Measurements from ENCODE around the gene APOC4.
"Not testable (repeated sequence)": the region's sequence is repeated elsewhere in the genome, so short reads cannot be mapped to it uniquely, and the experiment has no call there.

The APOC4 gene

GRCh38 chr19:44942067-44942571 is at the start of gene APOC4:
APOC4 (plus strand) TSS chr19:44942237; CDS start chr19:44942278, 41 bp downstream.
- DNase-seq, result no peak

- DNase-seq, result no peak
Observed at GRCh38 chr19:44892932-44893331, 49.1 kb upstream of the APOC4 start.

GRCh38 chr19:44893332-44894051 is 48.5 kb upstream of the APOC4 start:
- no peak for DNase-seq

GRCh38 chr19:44894052-44894400 is 48.0 kb upstream of the APOC4 start:
- DNase-seq, result no peak

- DNase-seq, result no peak
Observed at GRCh38 chr19:44894946-44895345, 47.1 kb upstream of the APOC4 start.

- no peak for DNase-seq
Observed at GRCh38 chr19:44897835-44898234, 44.2 kb upstream of the APOC4 start.

GRCh38 chr19:44900328-44901244 is 41.5 kb upstream of the APOC4 start:
- DNase-seq, result no peak

- DNase-seq, result no peak
Observed at GRCh38 chr19:44903216-44903601, 38.8 kb upstream of the APOC4 start.

- DNase-seq, result peak; percentile 57
Observed at GRCh38 chr19:44903602-44904425, 38.2 kb upstream of the APOC4 start.

- no peak for DNase-seq
Observed at GRCh38 chr19:44904426-44904994, 37.5 kb upstream of the APOC4 start.

GRCh38 chr19:44905437-44906160 is 36.4 kb upstream of the APOC4 start, which contains the start of gene APOE:
APOE (plus strand) TSS chr19:44905796; CDS start chr19:44906625, 829 bp downstream.
- no peak for DNase-seq

GRCh38 chr19:44907613-44908012 is 34.4 kb upstream of the APOC4 start:
- no peak for DNase-seq

GRCh38 chr19:44908074-44908835 is 33.8 kb upstream of the APOC4 start:
- no peak for DNase-seq

- DNase-seq, result no peak
Observed at GRCh38 chr19:44908836-44909261, 33.2 kb upstream of the APOC4 start.

- no peak for DNase-seq
Observed at GRCh38 chr19:44909775-44910174, 32.3 kb upstream of the APOC4 start.

- not testable (repeated sequence) for DNase-seq
Observed at GRCh38 chr19:44911896-44912295, 30.1 kb upstream of the APOC4 start.

GRCh38 chr19:44912854-44913253 is 29.2 kb upstream of the APOC4 start:
- DNase-seq, result no peak

GRCh38 chr19:44913512-44914432 is 28.3 kb upstream of the APOC4 start:
- not testable (repeated sequence) for DNase-seq

GRCh38 chr19:44914433-44915206 is 27.4 kb upstream of the APOC4 start, which contains the start of gene APOC1:
APOC1 (plus strand) TSS chr19:44914608; CDS start chr19:44914892, 284 bp downstream.
- DNase-seq, result peak; percentile 77
